HCT116 (cell line): ENCODE measurements around the gene CDKN1C. TPM values are rescaled to one million over a fixed set of nuclear protein-coding genes. Genes with fewer than 3 reads are reported as not detected.

ENCODE experiments used
- ATAC-seq: fragments of 200-7000 bp; cut with Tn5 transposase; 2 replicates; pipeline ENCODE4 v1.9.1; 2020; ENCODE audit warnings: mild to moderate bottlenecking, moderate library complexity
- BruUV-seq: library from RNA; stranded (reverse); fragments of 400-500 nt; replicated peaks from 2 replicates; lab custom pipeline; 2021; lab: Mats Ljungman, UMichigan
- CTCF ChIA-PET: fragments of 300-600 bp; sonication (Branson Sonifier 250); formaldehyde crosslinking; loops from one replicate; lab custom pipeline; 2021; ENCODE audit warnings: antibody characterized with exemption; lab: Charles Lee
- POLR2A ChIA-PET: fragments of 300-600, 350-600 bp; sonication (Branson Sonifier 250); formaldehyde crosslinking; loops from one replicate; lab custom pipeline; 2021; ENCODE audit warnings: antibody characterized with exemption; lab: Charles Lee
- RAD21 ChIA-PET, 2 experiments: fragments of 300-600 bp; sonication (Branson Sonifier 250); formaldehyde crosslinking; loops; one replicate each; lab custom pipeline; 2023; ENCODE audit warnings: low total read pairs in 2 of 2; ENCODE audit not compliant: uncharacterized antibody in 2 of 2, unreplicated experiment in 2 of 2, low non-redundant PET in 1 of 2; lab: Charles Lee
- DNase-seq: peaks from one replicate; pipeline ENCODE4 v3.0.0-alpha.2; 2010; ENCODE audit warnings: low read depth, low spot score
- H2AFZ ChIP-seq: fragments of 200-600 bp; shearing (Covaris generic), sonication (generic); 2 replicates; pipeline ENCODE4 v1.6.1; 2017; ENCODE audit warnings: low read depth, mixed run types, mixed read lengths, antibody characterized with exemption, low read length; ENCODE audit not compliant: poor library complexity, severe bottlenecking
- H3K27ac ChIP-seq: 2 replicates; pipeline ENCODE4 v1.5.1; 2012; ENCODE audit warnings: low read depth, low read length
- H3K27me3 ChIP-seq: fragments of 200-600 bp; sonication (generic); 2 replicates; pipeline ENCODE4 v1.6.1; 2016; ENCODE audit warnings: mixed run types, low read length, mixed read lengths; ENCODE audit not compliant: insufficient read depth
- H3K36me3 ChIP-seq, 2 experiments: fragments of 200-500 bp in 1 of 2; fragments of 200-600 bp in 1 of 2; sonication (Bioruptor generic) in 1 of 2; sonication (generic) in 1 of 2; 2 replicates each; pipeline versions ENCODE4 v1.5.1 to v1.6.1; 2014 to 2016; ENCODE audit warnings: low read length in 2 of 2, inconsistent platforms in 1 of 2, mixed read lengths in 1 of 2, mixed run types in 1 of 2; ENCODE audit not compliant: insufficient read depth in 2 of 2, control insufficient read depth in 1 of 2
- H3K4me1 ChIP-seq, 2 experiments: fragments of 200-600 bp in 1 of 2; sonication (generic) in 1 of 2; 2 replicates each; pipeline versions ENCODE4 v1.5.1 to v1.6.1; 2012 to 2017; ENCODE audit warnings: low read length in 2 of 2, inconsistent platforms in 1 of 2, mild to moderate bottlenecking in 1 of 2, mixed read lengths in 1 of 2, mixed run types in 1 of 2, moderate library complexity in 1 of 2; ENCODE audit not compliant: insufficient read depth in 2 of 2, control insufficient read depth in 1 of 2
- H3K4me2 ChIP-seq: fragments of 200-600 bp; sonication (generic); 2 replicates; pipeline ENCODE4 v1.6.1; 2017; ENCODE audit warnings: mixed run types, low read length, mixed read lengths
- H3K4me3 ChIP-seq, 2 experiments: fragments of 200-600 bp in 1 of 2; sonication (generic) in 1 of 2; replicated peaks in 1 of 2; 2 replicates each; pipeline ENCODE4 v1.5.1; 2011 to 2016; ENCODE audit warnings: low read length in 2 of 2, control low read depth in 1 of 2, low read depth in 1 of 2, mild to moderate bottlenecking in 1 of 2, mixed read lengths in 1 of 2, mixed run types in 1 of 2
- H3K79me2 ChIP-seq: fragments of 200-600 bp; sonication (generic); 2 replicates; pipeline ENCODE4 v1.6.1; 2017; ENCODE audit warnings: mild to moderate bottlenecking, mixed run types, low read length, moderate library complexity, mixed read lengths; ENCODE audit not compliant: insufficient read depth
- H3K9ac ChIP-seq: fragments of 200-600 bp; sonication (generic); 2 replicates; pipeline ENCODE4 v1.6.1; 2016; ENCODE audit warnings: low read length, mixed read lengths
- H3K9me2 ChIP-seq: fragments of 200-600 bp; sonication (generic), shearing (Covaris generic); 2 replicates; pipeline ENCODE4 v1.6.1; 2017; ENCODE audit warnings: mixed run types, mild to moderate bottlenecking, moderate library complexity; ENCODE audit not compliant: insufficient read depth
- H3K9me3 ChIP-seq, 2 experiments: fragments of 200-500 bp in 1 of 2; fragments of 200-600 bp in 1 of 2; sonication (Bioruptor generic) in 1 of 2; sonication (generic) in 1 of 2; 2 replicates each; pipeline ENCODE4 v1.6.1; 2014 to 2017; ENCODE audit warnings: low read length in 2 of 2, mixed read lengths in 2 of 2, inconsistent platforms in 1 of 2, low read depth in 1 of 2, mild to moderate bottlenecking in 1 of 2, mixed run types in 1 of 2, moderate library complexity in 1 of 2; ENCODE audit not compliant: control insufficient read depth in 1 of 2, insufficient read depth in 1 of 2
- H4K20me1 ChIP-seq: fragments of 200-600 bp; sonication (generic), shearing (Covaris generic); 2 replicates; pipeline ENCODE4 v1.6.1; 2017; ENCODE audit warnings: mixed run types, mild to moderate bottlenecking, moderate library complexity; ENCODE audit not compliant: insufficient read depth
- CBX3 ChIP-seq: IDR thresholded peaks from 2 replicates; pipeline ENCODE4 v1.6.1; 2012; ENCODE audit warnings: low read depth
- CEBPB ChIP-seq: IDR thresholded peaks from 2 replicates; pipeline ENCODE4 v1.6.1; 2012; ENCODE audit warnings: low read depth
- EGR1 ChIP-seq: IDR thresholded peaks from 2 replicates; pipeline ENCODE4 v1.6.1; 2012; ENCODE audit warnings: low read depth
- ELF1 ChIP-seq: IDR thresholded peaks from 2 replicates; pipeline ENCODE4 v1.6.1; 2012; ENCODE audit warnings: low read depth, borderline replicate concordance
- EZH2 ChIP-seq: fragments of 200-600 bp; sonication (generic); IDR thresholded peaks from 2 replicates; pipeline ENCODE4 v1.6.1; 2017; ENCODE audit warnings: antibody characterized with exemption, mixed run types
- EZH2phosphoT487 ChIP-seq: fragments of 200-600 bp; IDR thresholded peaks from 2 replicates; pipeline ENCODE4 v1.6.1; 2018; ENCODE audit warnings: antibody characterized with exemption, borderline replicate concordance
- FOSL1 ChIP-seq: IDR thresholded peaks from 2 replicates; pipeline ENCODE4 v1.6.1; 2012; ENCODE audit warnings: low read depth
- JUND ChIP-seq: IDR thresholded peaks from 2 replicates; pipeline ENCODE4 v1.6.1; 2012
- POLR2A ChIP-seq: IDR thresholded peaks from 2 replicates; pipeline ENCODE4 v1.7.0; 2011; ENCODE audit warnings: borderline replicate concordance; ENCODE audit not compliant: insufficient read depth, insufficient read length; ENCODE audit errors: extremely low read depth
- POLR2AphosphoS5 ChIP-seq: IDR thresholded peaks from 2 replicates; pipeline ENCODE4 v1.6.1; 2011; ENCODE audit warnings: mild to moderate bottlenecking, low read depth, low read length, moderate library complexity
- RAD21 ChIP-seq: IDR thresholded peaks from 2 replicates; pipeline ENCODE4 v1.6.1; 2012; ENCODE audit warnings: low read depth, mild to moderate bottlenecking
- REST ChIP-seq: IDR thresholded peaks from 2 replicates; pipeline ENCODE4 v1.6.1; 2012; ENCODE audit warnings: low read depth
- SIN3A ChIP-seq: IDR thresholded peaks from 2 replicates; pipeline ENCODE4 v1.6.1; 2012; ENCODE audit warnings: low read depth
- SRF ChIP-seq: IDR thresholded peaks from 2 replicates; pipeline ENCODE4 v1.6.1; 2012; ENCODE audit warnings: low read depth
- TCF7L2 ChIP-seq: IDR thresholded peaks from 2 replicates; pipeline ENCODE4 v1.7.0; 2011; ENCODE audit warnings: borderline replicate concordance, inconsistent platforms; ENCODE audit not compliant: insufficient read depth, insufficient read length; ENCODE audit errors: extremely low read depth
- YY1 ChIP-seq: IDR thresholded peaks from 2 replicates; pipeline ENCODE4 v1.6.1; 2011; ENCODE audit warnings: low read length, low read depth, moderate library complexity, mild to moderate bottlenecking; ENCODE audit not compliant: insufficient replicate concordance; ENCODE audit errors: extremely low read depth
- ZFX ChIP-seq: fragments of 450-650 bp; IDR thresholded peaks from 2 replicates; pipeline ENCODE4 v1.6.1; 2017
- ZNF274 ChIP-seq: fragments of 200-500 bp; sonication (Bioruptor generic); IDR thresholded peaks from 2 replicates; pipeline ENCODE4 v1.6.1; 2014; ENCODE audit warnings: mild to moderate bottlenecking, low read depth, low read length, inconsistent platforms
- intact Hi-C: fragments of 100-400 bp; cut with micrococcal nuclease; formaldehyde crosslinking; loops from 2 replicates; pipeline ENCODE4 v1.10.0; 2022
- total RNA-seq: library from RNA; stranded (reverse); gene quantifications from one replicate; pipeline ENCODE4 v1.2.1, GENCODE V29; 2021; ENCODE audit not compliant: unreplicated experiment
- TF ChIP-seq, protein P1 (sequence below), 3 experiments: fragments of 200-600 bp in 1 of 3; sonication (generic) in 1 of 3; IDR thresholded peaks in 2 of 3; conservative IDR thresholded peaks in 1 of 3; 2 replicates each; pipeline ENCODE4 v1.5.1; 2012 to 2017; ENCODE audit warnings: low read depth in 2 of 3, low read length in 2 of 3, antibody characterized with exemption in 1 of 3, borderline replicate concordance in 1 of 3, control low read depth in 1 of 3, mild to moderate bottlenecking in 1 of 3, mixed read lengths in 1 of 3, mixed run types in 1 of 3, moderate library complexity in 1 of 3; ENCODE audit not compliant: insufficient read depth in 1 of 3

CDKN1C gene
- total RNA-seq, 1 experiment from 2014 or later, result 24.0 TPM

DNA sequence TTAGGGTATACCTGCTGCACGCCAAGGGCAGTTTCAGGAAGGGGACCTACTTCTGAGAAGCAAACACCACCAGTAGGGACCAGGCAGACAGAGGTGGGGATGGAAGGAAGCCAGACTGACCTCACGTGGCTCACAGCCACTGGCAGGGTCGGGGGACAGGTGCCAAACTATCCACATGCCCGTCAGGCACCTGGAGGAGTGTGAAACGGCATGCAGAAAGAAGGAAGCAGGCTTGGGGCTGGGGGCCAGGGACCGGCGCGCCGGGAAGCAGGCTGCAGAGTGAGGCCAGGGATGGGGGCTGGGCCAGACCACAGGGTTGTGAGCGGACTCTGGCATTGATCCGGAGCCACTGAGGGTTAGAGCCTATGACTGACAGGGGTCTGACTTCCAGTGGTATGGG lies 47.5 kb downstream of the CDKN1C start:
- H3K4me2 ChIP-seq, result no peak overlapping the region
- H4K20me1 ChIP-seq, result no peaks in the 10 kb centered on the region
- ChIA-PET RAD21 (no interaction called here), CTCF (no interaction called here)
- no peak for DNase-seq
- no peak overlapping the region for H3K4me3 ChIP-seq
- TF ChIP-seq SIN3A (no peak), YY1 (no peak), JUND (no peak), REST (no peak), SRF (no peak), TCF7L2 (no peak), EZH2phosphoT487 (no peak), CBX3 (no peak), ZNF274 (no peak), EZH2 (no peak), ELF1 (no peak), ZFX (no peak), FOSL1 (no peak), EGR1 (no peak), CEBPB (no peak), POLR2A (no peak), RAD21 (no peak), POLR2AphosphoS5 (no peak)
- TF ChIP-seq, protein P1, sequence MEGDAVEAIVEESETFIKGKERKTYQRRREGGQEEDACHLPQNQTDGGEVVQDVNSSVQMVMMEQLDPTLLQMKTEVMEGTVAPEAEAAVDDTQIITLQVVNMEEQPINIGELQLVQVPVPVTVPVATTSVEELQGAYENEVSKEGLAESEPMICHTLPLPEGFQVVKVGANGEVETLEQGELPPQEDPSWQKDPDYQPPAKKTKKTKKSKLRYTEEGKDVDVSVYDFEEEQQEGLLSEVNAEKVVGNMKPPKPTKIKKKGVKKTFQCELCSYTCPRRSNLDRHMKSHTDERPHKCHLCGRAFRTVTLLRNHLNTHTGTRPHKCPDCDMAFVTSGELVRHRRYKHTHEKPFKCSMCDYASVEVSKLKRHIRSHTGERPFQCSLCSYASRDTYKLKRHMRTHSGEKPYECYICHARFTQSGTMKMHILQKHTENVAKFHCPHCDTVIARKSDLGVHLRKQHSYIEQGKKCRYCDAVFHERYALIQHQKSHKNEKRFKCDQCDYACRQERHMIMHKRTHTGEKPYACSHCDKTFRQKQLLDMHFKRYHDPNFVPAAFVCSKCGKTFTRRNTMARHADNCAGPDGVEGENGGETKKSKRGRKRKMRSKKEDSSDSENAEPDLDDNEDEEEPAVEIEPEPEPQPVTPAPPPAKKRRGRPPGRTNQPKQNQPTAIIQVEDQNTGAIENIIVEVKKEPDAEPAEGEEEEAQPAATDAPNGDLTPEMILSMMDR (IDR thresholded peaks at IDR 0.05 in 2 of 3, conservative IDR thresholded peaks at IDR 0.05 in 1 of 3; ENCODE audit: borderline replicate concordance in 1 of 3, insufficient read depth in 1 of 3, low read depth in 2 of 3, low read length in 2 of 3), result no peak
- TF ChIP-seq, all 23 proteins: peak for 0
- Histone ChIP-seq H3K4me1 (peaks cover 8 to 13% of the 10 kb centered on the region in 2 experiments; a peak in 3 of 4 replicates), H3K79me2 (no peaks in the 10 kb centered on the region), H3K9me3 (no peaks in the 10 kb centered on the region), H3K9me2 (no peaks in the 10 kb centered on the region), H3K36me3 (no peaks in the 10 kb centered on the region), H3K9ac (no peak overlapping the region), H2AFZ (no peak overlapping the region), H3K27me3 (no peaks in the 10 kb centered on the region), H3K27ac (no peak overlapping the region)
- POLR2A ChIA-PET, result no interaction called here
- BruUV-seq, result no TSS peak
- no peak for ATAC-seq
- intact Hi-C loops, result no loop called here
